Measurements from ENCODE around the gene AXIN1. TPM values are rescaled to one million over a fixed set of nuclear protein-coding genes. Genes with fewer than 3 reads are reported as not detected.

AXIN1 gene
- total and polyA plus RNA-seq, 2 donors (not counting 1 experiment from before 2014, with no cell fraction given), result 5.1 to 18.7 TPM

GRCh38 chr16:377419-377951, 25.0 kb upstream of the AXIN1 start:
- Histone ChIP-seq H3K9ac (ENCODE audit: insufficient read depth, low read length) (no peak overlapping the region), H3K4me1 (ENCODE audit: control insufficient read depth, extremely low read depth, insufficient read depth, low read length) (no peaks in the 10 kb centered on the region), H3K9me3 (ENCODE audit: control insufficient read depth, insufficient read depth, low read depth, low read length) (no peaks in the 10 kb centered on the region), H3K4me2 (ENCODE audit: extremely low read depth, insufficient read depth, low read length) (no peak overlapping the region), H3K27ac (ENCODE audit: insufficient read depth, low read length) (no peak overlapping the region), H3K27me3 (ENCODE audit: control insufficient read depth, insufficient read depth, low read length) (no peaks in the 10 kb centered on the region), H3K4me3 (replicated peaks in 1 of 4; ENCODE audit: control extremely low read depth in 1 of 4, insufficient read depth in 1 of 4, low read depth in 3 of 4, low read length in 4 of 4) (no peak overlapping the region), H4K20me1 (ENCODE audit: control insufficient read depth, extremely low read depth, insufficient read depth, low read length) (no peaks in the 10 kb centered on the region), H3K79me2 (ENCODE audit: control insufficient read depth, insufficient read depth, low read length) (peaks cover 14% of the 10 kb centered on the region), H3K36me3 (ENCODE audit: control insufficient read depth, insufficient read depth, low read length) (peaks cover 21% of the 10 kb centered on the region), H2AFZ (ENCODE audit: low read length) (no peak overlapping the region)
- no peak for DNase-seq (ENCODE audit: low read depth in 2 of 2)
- TF ChIP-seq CTCF (conservative IDR thresholded peaks at IDR 0.05 in 1 of 2, IDR thresholded peaks at IDR 0.05 in 1 of 2; ENCODE audit: low read depth in 1 of 2, low read length in 2 of 2), result no peak
- no peak for TF ChIP-seq EZH2 (IDR thresholded peaks at IDR 0.05; ENCODE audit: low read length, missing control alignments)

GRCh38 chr16:376817-377418, 24.4 kb upstream of the AXIN1 start:
- no peaks in the 10 kb centered on the region for H4K20me1 ChIP-seq (ENCODE audit: control insufficient read depth, extremely low read depth, insufficient read depth, low read length)
- no peak overlapping the region for H3K9ac ChIP-seq (ENCODE audit: insufficient read depth, low read length)

More at GRCh38 chr16:376817-377418, 24.4 kb upstream of the AXIN1 start:
- Histone ChIP-seq H3K27me3 (ENCODE audit: control insufficient read depth, insufficient read depth, low read length) (no peaks in the 10 kb centered on the region), H2AFZ (ENCODE audit: low read length) (no peak overlapping the region), H3K36me3 (ENCODE audit: control insufficient read depth, insufficient read depth, low read length) (peaks cover 27% of the 10 kb centered on the region), H3K9me3 (ENCODE audit: control insufficient read depth, insufficient read depth, low read depth, low read length) (no peaks in the 10 kb centered on the region), H3K4me3 (replicated peaks in 1 of 4; ENCODE audit: control extremely low read depth in 1 of 4, insufficient read depth in 1 of 4, low read depth in 3 of 4, low read length in 4 of 4) (no peak overlapping the region), H3K27ac (ENCODE audit: insufficient read depth, low read length) (no peak overlapping the region), H3K4me1 (ENCODE audit: control insufficient read depth, extremely low read depth, insufficient read depth, low read length) (no peaks in the 10 kb centered on the region), H3K4me2 (ENCODE audit: extremely low read depth, insufficient read depth, low read length) (no peak overlapping the region), H3K79me2 (ENCODE audit: control insufficient read depth, insufficient read depth, low read length) (peaks cover 14% of the 10 kb centered on the region)
- no peak for DNase-seq (ENCODE audit: low read depth in 2 of 2)
- TF ChIP-seq EZH2 (IDR thresholded peaks at IDR 0.05; ENCODE audit: low read length, missing control alignments) (no peak), CTCF (conservative IDR thresholded peaks at IDR 0.05 in 1 of 2, IDR thresholded peaks at IDR 0.05 in 1 of 2; ENCODE audit: low read depth in 1 of 2, low read length in 2 of 2) (no peak)
